Smooth muscle cell (in vitro differentiated cells): Measurements from ENCODE around the gene DLL4. TPM values are rescaled to one million over a fixed set of nuclear protein-coding genes. Genes with fewer than 3 reads are reported as not detected.
A peak's percentile ranks its signal among the peaks of the same experiment; 100 is the strongest.

Experiments
- DNase-seq: peaks from one replicate; lab custom pipeline; 2025; ENCODE audit not compliant: unreplicated experiment; lab: John Stamatoyannopoulos, UW
- H2AFZ ChIP-seq: fragments of 200-600 bp; sonication (generic); 2 replicates; pipeline ENCODE4 v1.6.0; 2016; ENCODE audit warnings: antibody characterized with exemption, low read depth, mild to moderate bottlenecking
- H3F3A ChIP-seq: fragments of 200-600 bp; sonication (generic); 2 replicates; pipeline ENCODE4 v1.6.0; 2017; ENCODE audit warnings: antibody characterized with exemption, low read depth
- H3K27ac ChIP-seq: fragments of 200-600 bp; sonication (generic); 2 replicates; pipeline ENCODE4 v1.5.1; 2016; ENCODE audit warnings: low read depth, mild to moderate bottlenecking
- H3K27me3 ChIP-seq: fragments of 200-600 bp; sonication (generic); 2 replicates; pipeline ENCODE4 v1.6.1; 2016; ENCODE audit warnings: low read depth, mild to moderate bottlenecking
- H3K36me3 ChIP-seq: fragments of 200-600 bp; sonication (generic); 2 replicates; pipeline ENCODE4 v1.5.1; 2016; ENCODE audit warnings: low read depth
- H3K4me1 ChIP-seq: fragments of 200-600 bp; sonication (generic); 2 replicates; pipeline ENCODE4 v1.5.1; 2016; ENCODE audit warnings: low read depth
- H3K4me2 ChIP-seq: fragments of 200-600 bp; sonication (generic); 2 replicates; pipeline ENCODE4 v1.6.0; 2016; ENCODE audit warnings: mild to moderate bottlenecking
- H3K4me3 ChIP-seq: fragments of 200-600 bp; sonication (generic); 2 replicates; pipeline ENCODE4 v1.5.1; 2016; ENCODE audit warnings: mild to moderate bottlenecking
- H3K79me2 ChIP-seq: fragments of 200-600 bp; sonication (generic); 2 replicates; pipeline ENCODE4 v1.6.0; 2016; ENCODE audit warnings: low read depth, mild to moderate bottlenecking
- H3K9ac ChIP-seq: fragments of 200-600 bp; sonication (generic); 2 replicates; pipeline ENCODE4 v1.6.0; 2016; ENCODE audit warnings: low read depth
- H3K9me3 ChIP-seq: fragments of 200-600 bp; sonication (generic); replicated peaks from 2 replicates; pipeline ENCODE4 v1.5.1; 2016; ENCODE audit warnings: low read depth
- H4K20me1 ChIP-seq: fragments of 200-600 bp; sonication (generic); 2 replicates; pipeline ENCODE4 v1.6.0; 2016; ENCODE audit warnings: low read depth
- WGBS: methylation state at CpG from one replicate; pipeline ENCODE4 v1.1.7; 2016; ENCODE audit warnings: low lambda C conversion rate; 5-methylcytosine and 5-hydroxymethylcytosine counted together
- polyA plus RNA-seq: library from polyadenylated mRNA; unstranded; fragments of >200 nt; fragmentation: Nextera tagmentation; extraction: Ambion mirVana; gene quantifications from 2 replicates; pipeline ENCODE4 v1.2.1, GENCODE V29; 2016
- total RNA-seq: library from RNA; depleted of rRNA; stranded (reverse); fragments of >200 nt; gene quantifications from 2 replicates; pipeline ENCODE4 v1.2.3, GENCODE V29; 2014
- TF ChIP-seq, protein P1 (sequence below): fragments of 200-600 bp; sonication (generic); IDR thresholded peaks from 2 replicates; pipeline ENCODE4 v1.5.1; 2017; ENCODE audit warnings: borderline replicate concordance, mild to moderate bottlenecking, antibody characterized with exemption; ENCODE audit not compliant: insufficient read depth, poor library complexity, severe bottlenecking

Gene DLL4
- total and polyA plus RNA-seq, 2 experiments from 2014 or later, result not detected

DNA sequence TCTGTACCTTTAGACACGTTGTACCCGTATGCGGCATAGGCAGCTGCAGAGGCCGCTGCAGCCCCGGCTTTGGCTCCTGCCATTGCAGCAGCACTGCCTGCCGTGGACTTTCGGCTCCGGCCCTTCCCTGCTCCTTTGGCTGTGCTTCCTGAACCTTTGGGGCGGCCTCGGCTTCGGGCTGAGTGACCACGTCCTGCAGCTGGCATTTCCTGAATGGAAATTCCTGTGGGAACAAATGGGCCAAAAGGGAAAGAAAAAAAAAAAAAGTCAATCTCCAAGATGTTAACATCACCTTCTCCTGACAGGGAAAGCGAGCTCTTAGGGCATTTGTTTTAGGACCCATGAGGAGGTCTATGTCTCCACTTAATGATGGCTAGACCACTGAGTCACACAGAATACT lies 53.7 kb downstream of the DLL4 start:
- H3K4me1 ChIP-seq, result no peaks in the 10 kb centered on the region
- H4K20me1 ChIP-seq, result no peaks in the 10 kb centered on the region
- H3K4me2 ChIP-seq, result no peak overlapping the region
- whole genome bisulfite sequencing, result 85% methylated on average over 13 of the region's 13 CpGs
- no peaks in the 10 kb centered on the region for H3K27me3 ChIP-seq
- no peak for DNase-seq
- H3K9ac ChIP-seq, result no peak overlapping the region
- H3K9me3 ChIP-seq, result no peaks in the 10 kb centered on the region
- H3K36me3 ChIP-seq, result peaks cover 21% of the 10 kb centered on the region
- H3K4me3 ChIP-seq, result no peak overlapping the region
- no peaks in the 10 kb centered on the region for H3F3A ChIP-seq
- no peak overlapping the region for H3K27ac ChIP-seq
- no peak overlapping the region for H2AFZ ChIP-seq
- TF ChIP-seq, protein P1, sequence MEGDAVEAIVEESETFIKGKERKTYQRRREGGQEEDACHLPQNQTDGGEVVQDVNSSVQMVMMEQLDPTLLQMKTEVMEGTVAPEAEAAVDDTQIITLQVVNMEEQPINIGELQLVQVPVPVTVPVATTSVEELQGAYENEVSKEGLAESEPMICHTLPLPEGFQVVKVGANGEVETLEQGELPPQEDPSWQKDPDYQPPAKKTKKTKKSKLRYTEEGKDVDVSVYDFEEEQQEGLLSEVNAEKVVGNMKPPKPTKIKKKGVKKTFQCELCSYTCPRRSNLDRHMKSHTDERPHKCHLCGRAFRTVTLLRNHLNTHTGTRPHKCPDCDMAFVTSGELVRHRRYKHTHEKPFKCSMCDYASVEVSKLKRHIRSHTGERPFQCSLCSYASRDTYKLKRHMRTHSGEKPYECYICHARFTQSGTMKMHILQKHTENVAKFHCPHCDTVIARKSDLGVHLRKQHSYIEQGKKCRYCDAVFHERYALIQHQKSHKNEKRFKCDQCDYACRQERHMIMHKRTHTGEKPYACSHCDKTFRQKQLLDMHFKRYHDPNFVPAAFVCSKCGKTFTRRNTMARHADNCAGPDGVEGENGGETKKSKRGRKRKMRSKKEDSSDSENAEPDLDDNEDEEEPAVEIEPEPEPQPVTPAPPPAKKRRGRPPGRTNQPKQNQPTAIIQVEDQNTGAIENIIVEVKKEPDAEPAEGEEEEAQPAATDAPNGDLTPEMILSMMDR, result no peak
- H3K79me2 ChIP-seq, result no peaks in the 10 kb centered on the region

DNA sequence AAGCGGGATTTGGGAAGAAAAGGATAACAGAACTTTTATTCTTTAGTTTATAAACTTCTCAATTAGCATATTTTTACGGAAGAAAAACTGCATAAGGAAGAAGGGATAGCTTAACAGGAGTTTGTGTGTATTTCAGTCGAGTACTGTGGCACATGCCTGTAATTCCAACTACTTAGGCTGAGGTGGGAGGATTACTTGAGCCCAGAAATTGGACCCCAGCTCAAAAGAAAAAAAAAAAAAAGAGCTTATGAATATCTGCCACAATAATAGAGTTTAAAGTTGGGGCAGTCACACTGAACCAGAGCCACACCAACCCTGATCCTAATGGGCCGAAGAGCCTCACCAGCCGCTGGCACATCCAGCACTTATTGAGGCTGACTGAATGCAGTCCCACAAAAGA lies 55.3 kb downstream of the DLL4 start:
- H3K36me3 ChIP-seq, result peaks cover 21% of the 10 kb centered on the region

GRCh38 chr15:40984964-40985363 lies 55.8 kb downstream of the DLL4 start:
- Histone ChIP-seq H3K79me2 (no peaks in the 10 kb centered on the region), H3K36me3 (peaks cover 21% of the 10 kb centered on the region), H3K27ac (peak overlapping the region; percentile 86), H4K20me1 (peaks cover 4% of the 10 kb centered on the region), H3K27me3 (no peaks in the 10 kb centered on the region), H3K9me3 (no peaks in the 10 kb centered on the region), H2AFZ (no peak overlapping the region), H3F3A (no peaks in the 10 kb centered on the region), H3K4me1 (no peaks in the 10 kb centered on the region), H3K4me2 (no peak overlapping the region), H3K9ac (peak overlapping the region; percentile 52), H3K4me3 (no peak overlapping the region)
- TF ChIP-seq, protein P1, result no peak
- 58% methylated on average over 4 of the region's 4 CpGs for WGBS
- DNase-seq, result no peak

More for the DNA sequence above, 55.3 kb downstream of the DLL4 start:
- no peaks in the 10 kb centered on the region for H3K4me1 ChIP-seq
- H3K9ac ChIP-seq, result peak overlapping the region; percentile 20
- DNase-seq, result no peak
- no peaks in the 10 kb centered on the region for H3K9me3 ChIP-seq
- H3K4me2 ChIP-seq, result no peak overlapping the region
- WGBS, result 94% methylated on average over 5 of the region's 5 CpGs
- H3K27ac ChIP-seq, result peak overlapping the region; percentile 70
- H3K27me3 ChIP-seq, result no peaks in the 10 kb centered on the region
- H4K20me1 ChIP-seq, result peaks cover 4% of the 10 kb centered on the region
- no peak overlapping the region for H2AFZ ChIP-seq
- no peak overlapping the region for H3K4me3 ChIP-seq
- no peaks in the 10 kb centered on the region for H3K79me2 ChIP-seq
- TF ChIP-seq, protein P1, result no peak
- H3F3A ChIP-seq, result no peaks in the 10 kb centered on the region

- Histone ChIP-seq H3K27ac (peak overlapping the region; percentile 86), H3K9ac (peak overlapping the region; percentile 52), H3K36me3 (peaks cover 21% of the 10 kb centered on the region), H3K27me3 (no peaks in the 10 kb centered on the region), H3K4me1 (no peaks in the 10 kb centered on the region), H3K4me3 (no peak overlapping the region), H4K20me1 (peaks cover 4% of the 10 kb centered on the region), H3K4me2 (no peak overlapping the region), H3F3A (no peaks in the 10 kb centered on the region), H3K79me2 (no peaks in the 10 kb centered on the region), H3K9me3 (no peaks in the 10 kb centered on the region), H2AFZ (no peak overlapping the region)
- DNase-seq, result no peak
- WGBS, result 68% methylated on average over 6 of the region's 6 CpGs
- TF ChIP-seq, protein P1, result no peak
These were observed 56.6 kb downstream of the DLL4 start for GRCh38 chr15:40985541-40986330.
